ENCODE measurements around the gene GATC. TPM values are rescaled to one million over a fixed set of nuclear protein-coding genes. Genes with fewer than 3 reads are reported as not detected.
A peak's percentile ranks its signal among the peaks of the same experiment; 100 is the strongest.

The GATC gene
- total and polyA plus RNA-seq, 7 donors: 6.4 to 17.6 (median 9.1) TPM

DNA sequence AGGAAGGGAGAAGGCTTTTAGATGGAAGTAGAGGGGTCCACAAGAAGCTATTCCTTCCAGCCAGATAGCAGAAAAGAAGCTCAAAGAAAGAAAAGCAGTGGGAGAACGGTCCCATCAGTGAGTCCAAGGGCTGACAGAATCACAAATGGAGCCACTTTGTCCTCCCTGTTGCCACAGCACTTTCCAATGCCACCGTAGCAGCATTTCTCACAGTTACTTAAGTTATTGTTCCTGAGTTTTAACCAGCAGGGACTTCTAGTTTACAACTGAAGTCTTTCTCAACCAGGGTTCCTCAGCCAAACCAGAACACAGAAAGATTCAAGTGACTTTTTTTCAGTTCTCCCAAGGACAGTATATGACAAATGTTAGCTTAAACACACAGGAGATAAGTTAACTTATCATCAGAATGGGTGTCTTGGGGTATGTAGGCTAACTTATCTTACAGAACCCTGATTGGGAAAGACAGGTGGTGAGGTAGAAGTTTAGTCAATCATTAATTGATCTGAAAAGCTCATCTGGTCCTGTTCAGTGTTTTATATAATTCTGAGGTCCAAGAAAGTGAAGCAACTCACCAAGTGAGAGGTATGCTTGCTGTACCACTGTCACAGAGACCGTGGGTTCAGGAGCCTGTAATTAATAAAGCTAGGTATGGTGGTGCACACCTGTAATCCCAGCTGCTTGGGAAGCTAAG, 7.0 kb downstream of the GATC start:
- WGBS, 3 donors: 90 to 93% (median 93%) methylated on average over 3 of the region's 3 CpGs
- Histone ChIP-seq H3K27me3 (ENCODE audit: insufficient read depth in 3 of 3, low read length in 2 of 3) (no peaks in the 10 kb centered on the region), H3K4me3 (no peak overlapping the region), H3K4me1 (no peaks in the 10 kb centered on the region), H3K27ac (no peak overlapping the region), H3K9me3 (no peaks in the 10 kb centered on the region), H3K36me3 (ENCODE audit: insufficient read depth in 1 of 2, low read depth in 1 of 2) (peaks cover 4 to 87% of the 10 kb centered on the region in 2 donors)
- ATAC-seq (no peak), DNase-seq (no peak)
- no peak for TF ChIP-seq CTCF (IDR thresholded peaks at IDR 0.05)
- intact Hi-C loops (cut with DNase I): no loop called here

DNA sequence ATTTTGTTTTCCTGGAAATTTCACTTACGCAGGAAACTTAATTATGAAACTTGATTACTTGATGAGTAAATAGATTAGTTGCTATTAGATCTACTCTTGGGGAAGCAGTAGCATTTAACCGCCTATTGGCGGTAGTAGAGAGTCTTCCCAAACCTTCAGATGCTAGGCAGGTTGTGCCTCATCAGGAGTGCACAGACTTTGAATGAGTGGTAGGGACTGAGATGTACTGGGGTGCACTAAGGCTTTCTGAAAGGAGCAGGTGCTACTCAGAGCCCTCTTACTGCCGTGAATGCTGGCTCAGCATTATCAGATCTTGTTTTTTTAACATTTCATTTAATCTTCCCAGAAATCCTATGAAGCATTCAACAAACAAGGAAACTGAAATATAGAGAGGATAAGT, 7.7 kb downstream of the GATC start:
- ATAC-seq (peak in 2 of 4 donors; percentile 64 to 68), DNase-seq (no peak)
- WGBS, 3 donors: 73 to 80% (median 79%) methylated on average over 4 of the region's 4 CpGs
- Histone ChIP-seq H3K27ac (no peak overlapping the region), H3K4me3 (no peak overlapping the region), H3K4me1 (no peaks in the 10 kb centered on the region), H3K27me3 (ENCODE audit: insufficient read depth in 3 of 3, low read length in 2 of 3) (no peaks in the 10 kb centered on the region), H3K9me3 (no peaks in the 10 kb centered on the region), H3K36me3 (ENCODE audit: insufficient read depth in 1 of 2, low read depth in 1 of 2) (peaks cover 7 to 87% of the 10 kb centered on the region in 2 donors)
- peak; percentile 53 for TF ChIP-seq CTCF (IDR thresholded peaks at IDR 0.05)
- intact Hi-C loops (cut with DNase I): no loop called here

DNA sequence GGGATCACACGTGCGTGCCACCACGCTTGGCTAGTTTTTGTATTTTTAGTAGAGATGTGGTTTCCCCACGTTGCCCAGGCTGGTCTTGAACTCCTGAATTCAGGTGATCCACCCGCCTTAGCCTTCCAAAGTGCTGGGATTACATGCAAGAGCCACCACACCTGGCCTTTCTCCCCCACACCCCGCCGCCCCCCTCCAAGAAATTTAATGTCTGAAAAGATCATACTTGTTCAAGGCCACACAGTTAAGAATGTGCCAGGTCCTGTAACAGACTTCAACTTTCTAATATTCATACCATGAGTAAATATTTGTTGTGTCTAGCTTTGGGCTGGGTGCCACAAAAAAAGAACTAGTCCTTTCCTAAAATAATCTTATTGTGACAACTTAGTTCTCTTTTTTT, 9.1 kb downstream of the GATC start:
- Histone ChIP-seq H3K36me3 (ENCODE audit: insufficient read depth in 1 of 2, low read depth in 1 of 2) (peaks cover 11 to 87% of the 10 kb centered on the region in 2 donors), H3K27me3 (ENCODE audit: insufficient read depth in 3 of 3, low read length in 2 of 3) (no peaks in the 10 kb centered on the region), H3K9me3 (no peaks in the 10 kb centered on the region), H3K4me3 (no peak overlapping the region), H3K27ac (no peak overlapping the region), H3K4me1 (no peaks in the 10 kb centered on the region)
- WGBS, 3 donors: 89 to 92% (median 91%) methylated on average over 7 of the region's 7 CpGs
- no peak for TF ChIP-seq CTCF (IDR thresholded peaks at IDR 0.05)
- DNase-seq (no peak), ATAC-seq (no peak)
- intact Hi-C loops (cut with DNase I): no loop called here

GRCh38 chr12:120457133-120457532, 10.9 kb downstream of the GATC start:
- intact Hi-C loops (cut with DNase I): no loop called here
- H3K4me3 ChIP-seq: no peak overlapping the region
- TF ChIP-seq CTCF (IDR thresholded peaks at IDR 0.05): peak; percentile 8
- no peaks in the 10 kb centered on the region for H3K27me3 ChIP-seq (ENCODE audit: insufficient read depth in 3 of 3, low read length in 2 of 3)
- no peaks in the 10 kb centered on the region for H3K9me3 ChIP-seq
- ATAC-seq: no peak
- 74 to 78% (median 77%) methylated on average over 6 of the region's 6 CpGs for WGBS, 3 donors
- no peak overlapping the region for H3K27ac ChIP-seq
- H3K36me3 ChIP-seq (ENCODE audit: insufficient read depth in 1 of 2, low read depth in 1 of 2): peaks cover 11 to 96% of the 10 kb centered on the region in 2 donors
- DNase-seq: no peak
- no peaks in the 10 kb centered on the region for H3K4me1 ChIP-seq

GRCh38 chr12:120460157-120460556, 13.9 kb downstream of the GATC start:
- DNase-seq: no peak
- Histone ChIP-seq H3K27ac (no peak overlapping the region), H3K36me3 (ENCODE audit: insufficient read depth in 1 of 2, low read depth in 1 of 2) (peaks cover 27 to 98% of the 10 kb centered on the region in 2 donors), H3K9me3 (no peaks in the 10 kb centered on the region), H3K27me3 (ENCODE audit: insufficient read depth in 3 of 3, low read length in 2 of 3) (no peaks in the 10 kb centered on the region), H3K4me1 (no peaks in the 10 kb centered on the region), H3K4me3 (no peak overlapping the region)
- WGBS, 3 donors: 90 to 97% (median 94%) methylated on average over 3 of the region's 3 CpGs
- TF ChIP-seq CTCF (IDR thresholded peaks at IDR 0.05): no peak
- ATAC-seq: no peak
- intact Hi-C loops (cut with DNase I): no loop called here
